Measurements from ENCODE around the gene TGIF1. TPM values are rescaled to one million over a fixed set of nuclear protein-coding genes. Genes with fewer than 3 reads are reported as not detected.

TGIF1 gene
- total RNA-seq, 4 donors from 2014 or later: 33.8 to 90.8 (median 47.0) TPM

DNA sequence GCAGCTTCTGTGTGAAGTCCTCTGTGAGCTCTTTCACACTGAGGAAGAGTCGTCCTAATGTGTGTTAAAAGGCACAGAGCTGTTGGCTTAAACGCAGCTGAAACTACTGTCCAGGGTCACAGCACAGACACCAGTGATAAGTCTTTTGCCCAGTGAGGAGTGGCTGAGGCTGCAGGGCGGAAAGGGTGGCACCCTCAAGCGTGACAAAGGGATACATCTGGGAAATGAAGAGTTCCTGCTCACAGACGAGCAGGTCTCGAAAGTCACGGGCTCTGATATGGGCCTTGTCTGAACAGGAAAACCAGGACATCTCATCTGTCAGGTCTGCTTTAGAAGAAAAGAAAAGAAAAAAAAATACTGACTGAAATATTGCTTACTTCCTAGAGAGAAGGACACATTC lies 36.5 kb downstream of the TGIF1 start:
- in situ Hi-C loops (cut with MboI; ENCODE audit: low sequenced_read_pairs in 4 of 4): no loop called here
- no peaks in the 10 kb centered on the region for H3K4me1 ChIP-seq
- ATAC-seq: no peak
- intact Hi-C loops (cut with DNase I; ENCODE audit: low total_unique reads): no loop called here
- H3K4me3 ChIP-seq: no peak overlapping the region
- DNase-seq: no peak
- no peaks in the 10 kb centered on the region for H3K36me3 ChIP-seq
- H3K9me3 ChIP-seq: no peaks in the 10 kb centered on the region
- TF ChIP-seq POLR2A (IDR thresholded peaks at IDR 0.05): no peak
- TF ChIP-seq, protein P1, sequence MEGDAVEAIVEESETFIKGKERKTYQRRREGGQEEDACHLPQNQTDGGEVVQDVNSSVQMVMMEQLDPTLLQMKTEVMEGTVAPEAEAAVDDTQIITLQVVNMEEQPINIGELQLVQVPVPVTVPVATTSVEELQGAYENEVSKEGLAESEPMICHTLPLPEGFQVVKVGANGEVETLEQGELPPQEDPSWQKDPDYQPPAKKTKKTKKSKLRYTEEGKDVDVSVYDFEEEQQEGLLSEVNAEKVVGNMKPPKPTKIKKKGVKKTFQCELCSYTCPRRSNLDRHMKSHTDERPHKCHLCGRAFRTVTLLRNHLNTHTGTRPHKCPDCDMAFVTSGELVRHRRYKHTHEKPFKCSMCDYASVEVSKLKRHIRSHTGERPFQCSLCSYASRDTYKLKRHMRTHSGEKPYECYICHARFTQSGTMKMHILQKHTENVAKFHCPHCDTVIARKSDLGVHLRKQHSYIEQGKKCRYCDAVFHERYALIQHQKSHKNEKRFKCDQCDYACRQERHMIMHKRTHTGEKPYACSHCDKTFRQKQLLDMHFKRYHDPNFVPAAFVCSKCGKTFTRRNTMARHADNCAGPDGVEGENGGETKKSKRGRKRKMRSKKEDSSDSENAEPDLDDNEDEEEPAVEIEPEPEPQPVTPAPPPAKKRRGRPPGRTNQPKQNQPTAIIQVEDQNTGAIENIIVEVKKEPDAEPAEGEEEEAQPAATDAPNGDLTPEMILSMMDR (IDR thresholded peaks at IDR 0.05 in 4 of 5, conservative IDR thresholded peaks at IDR 0.05 in 1 of 5): no peak
- H3K27ac ChIP-seq: no peak overlapping the region
- no peaks in the 10 kb centered on the region for H3K27me3 ChIP-seq

GRCh38 chr18:3489462-3489861 lies 39.5 kb downstream of the TGIF1 start:
- no peaks in the 10 kb centered on the region for H3K9me3 ChIP-seq
- in situ Hi-C loops (cut with MboI; ENCODE audit: low sequenced_read_pairs in 4 of 4) (no loop called here), intact Hi-C loops (cut with DNase I; ENCODE audit: low total_unique reads) (no loop called here)
- no peak overlapping the region for H3K4me3 ChIP-seq
- TF ChIP-seq POLR2A (IDR thresholded peaks at IDR 0.05): no peak
- TF ChIP-seq, protein P1 (IDR thresholded peaks at IDR 0.05 in 4 of 5, conservative IDR thresholded peaks at IDR 0.05 in 1 of 5): no peak
- no peak overlapping the region for H3K27ac ChIP-seq
- ATAC-seq: no peak
- no peaks in the 10 kb centered on the region for H3K36me3 ChIP-seq
- DNase-seq: no peak
- H3K4me1 ChIP-seq: no peaks in the 10 kb centered on the region
- H3K27me3 ChIP-seq: no peaks in the 10 kb centered on the region

DNA sequence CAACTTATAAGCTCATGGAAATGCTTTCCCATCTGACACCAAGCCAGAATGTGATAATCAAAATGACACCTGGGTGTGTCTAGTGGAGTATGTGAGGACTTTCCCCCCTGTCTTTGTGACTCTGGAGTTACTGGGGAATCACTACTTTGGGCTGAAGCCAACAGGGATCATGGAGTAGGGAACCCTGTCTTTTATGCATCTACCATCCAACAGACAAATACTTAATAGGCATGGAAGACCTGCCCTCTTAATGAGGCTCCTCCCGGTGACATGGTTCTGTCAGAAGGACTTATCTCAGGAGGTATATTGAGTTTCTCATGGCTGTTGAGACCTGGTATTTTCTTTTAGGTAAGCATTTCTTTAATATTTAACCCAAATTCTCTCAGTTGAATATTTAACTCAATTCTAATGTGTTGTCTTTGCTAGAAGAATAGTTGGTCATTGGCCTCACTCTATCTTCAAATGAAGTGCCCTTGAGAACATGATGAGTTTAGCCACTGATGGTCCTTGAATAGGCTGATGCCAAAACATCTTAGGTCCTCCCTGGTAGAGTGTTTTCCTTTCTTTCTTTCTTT lies 42.1 kb downstream of the TGIF1 start:
- no peak for ATAC-seq
- intact Hi-C loops (cut with DNase I; ENCODE audit: low total_unique reads): no loop called here
- in situ Hi-C loops (cut with MboI; ENCODE audit: low sequenced_read_pairs in 4 of 4): no loop called here

GRCh38 chr18:3492721-3493120 lies 42.7 kb downstream of the TGIF1 start:
- Histone ChIP-seq H3K36me3 (no peaks in the 10 kb centered on the region), H3K4me1 (no peaks in the 10 kb centered on the region), H3K9me3 (no peaks in the 10 kb centered on the region), H3K27me3 (no peaks in the 10 kb centered on the region), H3K27ac (no peak overlapping the region), H3K4me3 (no peak overlapping the region)
- DNase-seq: no peak
- ATAC-seq: no peak
- TF ChIP-seq POLR2A (IDR thresholded peaks at IDR 0.05): no peak
- TF ChIP-seq, protein P1 (IDR thresholded peaks at IDR 0.05 in 4 of 5, conservative IDR thresholded peaks at IDR 0.05 in 1 of 5): no peak
- intact Hi-C loops (cut with DNase I; ENCODE audit: low total_unique reads) (no loop called here), in situ Hi-C loops (cut with MboI; ENCODE audit: low sequenced_read_pairs in 4 of 4) (no loop called here)

More for the DNA sequence above, 42.1 kb downstream of the TGIF1 start:
- H3K27me3 ChIP-seq: no peaks in the 10 kb centered on the region
- no peaks in the 10 kb centered on the region for H3K9me3 ChIP-seq
- TF ChIP-seq, protein P1 (IDR thresholded peaks at IDR 0.05 in 4 of 5, conservative IDR thresholded peaks at IDR 0.05 in 1 of 5): no peak
- TF ChIP-seq POLR2A (IDR thresholded peaks at IDR 0.05): no peak
- H3K27ac ChIP-seq: no peak overlapping the region
- no peaks in the 10 kb centered on the region for H3K4me1 ChIP-seq
- H3K36me3 ChIP-seq: no peaks in the 10 kb centered on the region
- H3K4me3 ChIP-seq: no peak overlapping the region
- DNase-seq: no peak

Measured in gastrocnemius medialis (tissue), 4 donors.